ENCODE data around the gene TENM4.

- TF ChIP-seq CTCF (IDR thresholded peaks at IDR 0.05), result no peak
- TF ChIP-seq POLR2AphosphoS5 (IDR thresholded peaks at IDR 0.05; ENCODE audit: low read depth, low read length), result no peak
- no peak for TF ChIP-seq TCF7L2 (IDR thresholded peaks at IDR 0.05; ENCODE audit: low read depth, low read length)
- TF ChIP-seq REST (IDR thresholded peaks at IDR 0.05; ENCODE audit: insufficient read depth in 1 of 2, low read depth in 2 of 2, low read length in 1 of 2), result no peak
Observed at GRCh38 chr11:79019975-79020374, 420.9 kb downstream of the TENM4 start.
